HG03175 (cell line): ENCODE results near the gene NUMBL.
A peak's percentile ranks its signal among the peaks of the same experiment; 100 is the strongest.

Experiments used
- ATAC-seq: cut with Tn5 transposase; IDR thresholded peaks from one replicate; pipeline ENCODE4 v1.9.1; 2021; ENCODE audit warnings: mild to moderate bottlenecking, moderate library complexity; ENCODE audit not compliant: unreplicated experiment

Gene NUMBL

DNA sequence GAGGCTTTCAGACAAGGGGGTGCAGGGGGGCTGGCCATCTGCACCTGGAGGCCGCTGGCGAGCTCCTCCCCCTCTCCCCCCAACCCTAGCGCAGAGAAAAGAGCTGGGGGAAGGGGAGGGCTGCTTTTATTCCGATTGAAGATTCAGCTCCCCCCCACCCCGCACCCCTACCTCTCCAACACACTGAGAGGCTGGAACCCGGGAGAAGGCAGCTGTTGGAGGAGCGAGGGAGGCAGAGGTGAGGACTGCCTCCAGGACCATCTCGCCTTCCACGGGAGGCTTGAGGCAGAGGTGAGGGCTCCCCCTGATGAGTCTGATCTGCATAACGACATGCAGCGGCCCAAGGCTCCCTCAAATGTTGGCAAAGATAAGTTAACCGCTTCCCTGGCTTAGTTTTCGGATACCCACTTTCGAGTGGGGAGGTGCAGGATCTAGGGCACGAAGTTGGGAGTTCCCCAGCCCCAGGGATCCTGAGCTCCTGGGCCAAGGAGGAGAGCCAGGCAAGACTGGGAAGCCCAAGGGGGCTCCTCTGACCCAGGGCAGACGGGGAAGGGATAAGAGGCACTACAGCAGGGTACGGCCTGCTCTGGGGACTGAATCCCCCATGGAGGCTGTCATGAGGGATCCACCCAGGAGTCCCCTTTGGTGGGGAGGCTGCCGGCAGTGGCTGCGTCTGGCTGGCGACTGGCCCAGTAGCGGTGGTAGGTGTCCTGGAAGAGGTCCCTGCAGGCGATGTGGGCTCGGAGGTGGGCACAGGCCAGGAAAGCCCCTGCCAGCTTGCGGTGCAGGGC, 1.2 kb upstream of the NUMBL start:
- no peak for ATAC-seq

DNA sequence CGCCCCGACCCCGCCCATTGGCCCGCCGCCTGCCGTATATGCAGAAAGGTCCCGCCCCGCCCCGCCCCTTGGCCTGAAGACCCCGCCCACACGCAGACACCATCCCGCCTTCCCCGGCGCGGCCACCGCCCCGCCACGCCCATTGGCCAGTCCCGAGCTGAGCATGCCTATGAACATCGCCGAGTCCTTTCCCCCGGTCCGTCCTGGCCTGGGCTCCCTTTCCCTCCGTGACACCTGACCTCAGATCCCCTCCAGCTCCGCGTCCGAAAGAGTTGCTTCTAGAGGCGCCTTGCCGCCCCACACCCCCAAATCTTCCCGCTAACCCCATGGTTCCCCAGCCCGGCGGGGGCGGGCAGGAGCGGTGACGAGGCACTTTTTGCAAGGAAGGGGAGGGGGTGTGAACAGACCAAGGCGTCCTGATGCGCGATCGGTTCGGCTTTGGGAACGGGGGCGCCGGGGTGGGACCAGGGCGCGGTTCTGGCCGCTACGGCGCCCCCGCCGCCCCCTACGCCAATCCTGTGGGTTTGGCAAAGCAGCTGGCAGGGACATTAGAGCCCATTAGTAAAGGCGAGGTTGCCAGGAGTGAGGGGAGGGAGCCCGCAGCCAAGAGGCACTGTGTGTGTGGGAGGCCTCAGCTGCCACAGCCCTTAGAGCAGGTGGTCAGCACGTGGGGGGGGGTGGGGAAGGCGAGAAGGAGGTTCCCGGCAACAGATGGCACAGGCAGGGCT, 406 bp upstream of the NUMBL start:
- peak; percentile 52 for ATAC-seq

DNA sequence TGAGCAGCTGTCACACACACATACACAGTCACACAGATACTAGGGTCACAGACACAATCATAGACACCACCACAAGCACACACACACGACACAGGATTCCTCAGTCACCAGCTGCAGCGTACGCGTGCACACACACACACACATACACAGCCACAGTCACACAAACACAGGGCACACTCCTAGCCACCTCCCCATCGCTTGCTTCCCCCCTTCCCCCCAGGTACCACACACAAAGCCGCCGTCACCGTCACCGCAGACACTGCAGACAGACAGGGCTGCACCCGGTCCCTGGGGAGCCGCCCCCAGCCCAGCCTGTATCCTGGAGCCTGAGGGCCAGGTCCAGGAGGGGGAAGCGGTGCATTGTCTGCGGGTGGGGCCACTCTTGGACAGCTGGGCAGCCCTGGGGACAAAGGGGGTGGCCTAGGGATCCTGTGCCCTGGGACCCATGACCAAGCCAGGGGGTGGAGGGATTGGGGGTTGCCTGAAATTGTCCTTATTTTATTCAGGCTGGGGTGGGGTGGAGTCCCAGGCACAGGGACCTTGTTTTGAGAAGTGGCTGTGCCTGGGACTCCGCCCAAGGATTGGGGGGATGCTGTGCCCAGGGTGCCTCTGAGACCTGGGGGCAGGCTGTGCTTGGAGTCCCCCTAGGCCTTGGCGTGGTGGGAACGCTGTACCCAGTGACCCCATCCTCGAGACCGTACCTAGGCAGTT, 957 bp downstream of the NUMBL start:
- no peak for ATAC-seq

DNA sequence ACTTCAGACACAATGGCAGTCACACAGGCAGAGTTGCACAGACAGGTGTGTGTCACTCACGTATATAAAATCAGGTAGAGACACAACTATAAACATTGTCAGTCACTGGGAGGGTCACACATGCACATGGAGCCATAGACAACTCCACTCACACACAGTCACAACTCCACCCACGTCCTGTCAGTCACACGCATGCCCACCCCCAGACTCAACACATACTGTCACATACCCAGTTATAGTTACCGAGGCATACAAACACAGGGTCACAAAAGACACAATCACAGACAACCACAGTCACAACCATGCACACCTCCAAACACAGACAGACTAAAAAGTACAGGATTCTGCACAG, 1.5 kb downstream of the NUMBL start:
- no peak for ATAC-seq

DNA sequence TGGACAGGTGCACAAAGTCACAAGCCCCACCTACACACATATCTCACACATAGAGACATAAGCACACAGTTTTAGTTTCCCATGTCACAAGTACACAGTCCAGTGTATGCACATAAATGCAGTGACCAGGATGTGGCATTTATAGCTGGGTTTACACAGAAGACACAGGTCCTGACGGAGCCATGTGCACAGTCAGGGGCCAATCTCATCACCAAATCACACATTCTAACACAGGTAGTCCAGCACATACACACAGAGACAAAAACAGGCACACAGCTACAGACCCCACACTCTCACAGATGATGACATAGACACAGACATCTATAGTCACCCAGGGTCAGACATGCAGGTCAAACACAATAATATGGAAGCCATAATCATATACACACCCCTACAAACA, 2.1 kb downstream of the NUMBL start:
- ATAC-seq, result no peak

DNA sequence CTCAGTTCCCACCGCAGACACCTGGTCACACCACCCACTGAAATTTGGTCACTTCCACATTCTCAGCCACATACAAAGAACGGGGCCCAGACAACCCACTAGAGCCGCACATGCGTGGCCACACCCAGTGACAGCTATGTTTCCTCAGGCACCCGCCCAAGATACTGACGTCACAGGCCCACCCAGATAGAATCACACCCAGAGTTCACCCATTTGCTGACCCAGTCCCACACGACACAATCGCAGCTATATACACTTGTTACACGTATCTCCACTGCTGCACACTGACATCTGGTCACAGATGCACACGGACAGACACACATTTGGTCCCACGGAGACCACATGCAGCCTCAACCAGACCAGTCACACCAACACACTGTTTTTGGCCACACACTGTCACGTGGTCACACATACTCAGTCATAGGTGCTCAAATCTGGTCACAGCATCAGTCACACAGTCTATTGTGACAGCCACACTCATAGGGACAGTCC, 2.9 kb downstream of the NUMBL start:
- no peak for ATAC-seq

DNA sequence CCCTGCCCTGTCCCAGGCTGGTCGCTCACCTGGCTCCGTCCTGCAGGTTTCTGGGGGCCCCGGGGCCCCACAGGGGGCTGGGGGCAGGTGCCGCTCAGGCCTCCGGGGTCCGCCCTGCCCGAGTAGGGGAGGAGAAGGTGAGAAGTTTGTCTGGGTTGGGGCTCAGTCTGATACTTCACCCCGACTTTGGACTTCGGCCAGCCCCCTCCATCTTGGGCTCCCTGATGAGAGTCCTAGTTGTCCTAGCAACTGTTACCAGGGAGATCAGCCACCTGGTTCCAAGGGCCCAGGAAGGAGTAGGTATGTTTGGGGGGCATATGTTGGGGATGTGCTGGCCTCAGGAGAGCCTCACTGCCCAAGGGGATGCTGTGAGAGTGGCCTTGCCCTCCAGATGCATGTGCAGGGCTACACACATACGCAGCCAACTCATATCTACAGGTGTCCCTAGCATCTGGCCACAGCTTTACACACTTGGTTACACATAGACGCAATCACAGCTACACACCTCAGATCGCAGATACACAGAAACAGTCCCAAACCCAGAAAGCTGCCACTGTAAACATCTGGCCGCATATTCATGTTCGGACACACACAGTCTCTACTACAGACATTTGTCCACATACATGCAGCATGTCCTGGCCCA, 3.4 kb downstream of the NUMBL start:
- ATAC-seq, result no peak

DNA sequence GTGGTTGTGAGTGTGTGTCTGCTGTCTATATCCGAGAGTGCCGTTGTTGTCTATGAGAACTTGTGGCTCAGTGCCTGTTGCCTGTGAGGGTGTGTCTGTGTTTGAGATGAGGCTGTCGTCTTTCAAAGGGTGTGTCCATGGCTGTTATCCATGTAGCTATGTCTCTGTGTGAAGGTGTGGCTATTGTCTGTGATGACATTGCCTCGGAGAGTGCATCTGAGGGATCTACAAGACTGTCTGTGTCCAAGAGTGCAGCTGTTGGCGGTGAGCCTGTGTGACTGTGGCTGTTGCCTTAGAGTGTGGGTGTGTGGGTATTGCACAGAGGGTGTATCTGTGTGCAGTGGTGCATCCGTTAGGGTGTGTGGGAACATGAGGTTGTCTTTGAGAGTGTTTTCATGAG, 4.9 kb downstream of the NUMBL start:
- ATAC-seq, result no peak

DNA sequence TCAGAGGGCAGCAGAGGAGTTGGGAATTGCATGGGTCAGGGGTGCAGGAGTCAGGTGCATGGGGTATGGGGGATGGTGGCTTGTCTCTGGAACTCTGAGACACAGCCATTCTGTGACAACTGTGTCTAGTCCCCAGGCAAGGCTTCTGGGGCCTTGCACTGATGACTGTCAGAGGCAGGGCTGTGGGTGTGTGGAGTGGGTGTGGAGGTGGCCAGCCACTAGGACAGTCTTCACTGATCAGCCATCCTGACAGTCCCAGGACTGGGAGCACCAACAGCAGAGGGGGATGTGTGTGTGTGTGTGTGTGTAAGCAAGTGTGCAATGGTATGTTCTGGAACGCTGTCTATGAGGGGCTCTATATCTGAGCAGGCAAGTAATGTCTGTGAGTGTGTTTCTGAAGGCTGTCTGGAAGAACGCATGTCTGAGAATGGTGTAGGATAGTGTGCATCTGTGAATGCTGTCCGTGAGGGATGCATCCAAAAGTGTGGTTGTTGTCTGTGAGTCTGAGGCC, 5.4 kb downstream of the NUMBL start:
- no peak for ATAC-seq

DNA sequence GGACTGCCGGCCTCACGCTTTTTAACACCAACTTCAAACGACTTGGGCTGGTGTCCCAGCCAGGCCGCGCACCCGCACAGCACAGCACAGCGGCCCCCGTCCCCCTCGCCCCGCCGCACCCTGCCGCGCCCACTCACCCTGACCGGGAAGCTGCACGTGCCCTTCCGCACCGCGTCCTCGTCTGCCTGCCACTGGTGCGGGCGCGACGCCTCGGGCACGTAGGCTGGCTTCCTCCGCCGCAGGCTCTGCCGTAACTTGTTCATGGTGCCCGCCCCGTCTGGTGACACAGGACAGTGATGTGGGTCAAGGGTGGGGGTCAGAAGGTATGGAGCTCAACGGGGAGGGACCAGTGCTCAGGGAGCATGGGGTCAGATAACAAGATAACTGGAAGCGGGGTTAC, 6.2 kb downstream of the NUMBL start:
- ATAC-seq, result no peak

DNA sequence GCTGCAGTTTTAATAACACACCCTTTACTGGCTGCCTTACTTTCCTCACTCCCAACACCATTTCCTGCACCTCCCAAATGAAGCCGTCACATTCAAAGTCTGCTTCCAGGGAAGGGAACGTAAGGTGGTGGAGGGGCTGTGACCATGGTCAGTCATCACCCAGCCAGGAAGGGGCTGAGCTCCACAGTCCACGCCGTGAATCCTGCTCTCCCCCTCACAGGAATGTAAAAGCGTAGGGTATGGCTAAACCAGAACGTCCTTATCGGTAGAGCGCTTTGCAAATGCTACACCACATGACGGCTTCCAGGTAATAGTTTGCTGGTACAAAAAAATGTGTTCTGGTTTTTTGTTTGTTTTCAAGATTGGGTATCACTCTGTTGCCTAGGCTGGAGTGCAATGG, 7.0 kb downstream of the NUMBL start:
- no peak for ATAC-seq

DNA sequence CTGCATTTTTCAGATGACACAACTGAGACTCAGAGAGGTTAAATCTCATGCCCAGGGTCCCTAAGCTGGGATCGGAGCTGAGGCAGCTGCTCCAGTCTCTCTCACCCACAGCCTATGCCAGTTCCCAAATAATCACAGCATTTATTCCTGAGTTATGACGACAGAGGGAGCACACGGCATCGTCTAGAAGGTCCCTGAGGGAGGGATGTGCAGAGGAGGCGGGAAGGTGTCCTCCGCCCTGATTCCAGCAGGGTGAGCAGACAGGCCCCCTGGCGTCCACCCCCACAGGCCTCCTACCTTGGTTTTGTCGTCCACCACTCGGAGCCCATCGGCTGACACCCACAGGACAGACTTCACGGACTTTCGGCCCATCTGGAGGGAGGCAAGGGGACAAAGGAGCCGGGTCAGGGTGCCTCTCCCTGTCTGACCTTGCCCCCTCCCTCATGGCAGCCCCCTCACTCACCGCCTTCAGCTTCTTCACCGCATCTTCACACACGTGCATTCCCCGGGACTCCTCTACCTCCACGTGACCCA, 8.0 kb downstream of the NUMBL start:
- no peak for ATAC-seq

DNA sequence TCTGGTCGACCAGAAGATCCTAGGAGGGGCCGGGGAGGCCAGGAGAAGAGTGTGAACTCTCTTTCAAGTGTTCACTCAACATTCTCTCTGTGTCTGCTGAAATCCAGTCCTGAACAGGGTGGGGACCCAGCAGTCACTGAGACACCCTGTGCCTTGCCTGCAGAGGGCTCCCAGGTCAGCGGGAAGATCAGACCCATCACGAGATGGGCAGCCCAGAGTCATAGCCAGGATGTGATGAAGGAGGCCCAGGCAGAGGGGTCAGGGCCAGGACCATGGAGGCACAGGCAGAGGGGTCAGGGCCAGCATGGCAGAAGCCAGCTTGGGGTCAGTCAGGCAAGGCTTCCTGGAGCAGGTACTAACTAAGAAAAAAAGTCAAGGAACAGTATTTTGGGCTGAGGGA, 9.4 kb downstream of the NUMBL start:
- ATAC-seq, result no peak

DNA sequence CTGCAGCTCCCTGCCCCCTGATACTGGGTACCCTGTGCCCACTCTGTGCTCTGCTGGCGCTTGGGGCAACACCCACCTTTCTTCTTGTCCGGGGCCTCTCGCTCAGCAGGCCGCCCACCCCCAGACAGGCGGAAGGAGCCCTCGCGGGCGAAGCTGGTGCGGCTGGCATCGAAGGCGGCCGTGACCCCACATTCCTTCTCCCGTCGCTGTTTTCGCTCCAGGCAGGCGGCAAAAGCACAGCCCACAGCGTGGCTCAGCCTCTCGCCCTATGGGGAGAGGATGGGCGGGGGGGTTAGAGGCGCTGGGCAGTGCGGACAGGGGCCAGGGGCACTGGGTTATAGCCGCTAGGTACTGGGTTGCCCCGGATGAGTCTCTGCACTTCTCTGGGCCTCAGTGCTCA, 13.3 kb downstream of the NUMBL start:
- ATAC-seq, result no peak

DNA sequence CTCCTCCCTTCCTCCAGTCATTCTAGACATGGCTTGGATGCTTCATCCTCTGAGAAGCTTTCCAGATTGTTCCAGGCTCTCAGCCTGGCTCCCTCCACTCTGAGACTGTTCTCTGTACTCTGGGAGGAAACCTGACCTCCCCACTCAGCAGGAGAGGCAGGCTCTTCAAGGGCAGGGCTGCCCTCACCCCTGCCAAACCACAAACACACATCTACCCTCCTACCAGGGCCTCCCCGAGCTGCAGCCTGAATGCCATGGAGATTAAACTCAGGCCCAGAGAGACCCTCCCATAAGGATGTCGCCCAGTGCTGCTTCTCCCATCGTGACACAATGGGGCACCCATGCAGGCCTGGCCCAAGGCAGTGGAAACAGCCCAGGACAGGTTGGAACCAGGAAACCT, 16.2 kb downstream of the NUMBL start:
- no peak for ATAC-seq

DNA sequence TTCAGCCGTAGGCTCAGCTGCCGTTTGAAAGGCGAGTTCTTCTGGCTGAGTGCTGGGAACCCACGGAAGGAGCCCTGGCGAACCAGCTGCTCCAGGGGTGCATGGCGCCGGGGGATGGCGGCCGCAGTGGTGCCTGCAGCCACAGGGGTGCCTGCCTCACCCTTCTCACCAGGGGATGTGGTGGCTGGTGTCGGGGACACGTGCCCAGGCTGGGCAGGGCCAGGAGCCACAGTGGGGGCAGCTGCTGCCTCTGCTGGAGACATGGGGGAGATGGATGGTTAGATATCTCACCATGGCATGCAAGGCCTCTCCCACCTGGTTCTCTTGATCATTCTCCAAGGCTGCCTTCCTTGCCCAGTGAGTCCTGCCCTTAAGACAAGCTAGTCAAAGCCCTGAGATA, 17.1 kb downstream of the NUMBL start:
- ATAC-seq, result no peak

DNA sequence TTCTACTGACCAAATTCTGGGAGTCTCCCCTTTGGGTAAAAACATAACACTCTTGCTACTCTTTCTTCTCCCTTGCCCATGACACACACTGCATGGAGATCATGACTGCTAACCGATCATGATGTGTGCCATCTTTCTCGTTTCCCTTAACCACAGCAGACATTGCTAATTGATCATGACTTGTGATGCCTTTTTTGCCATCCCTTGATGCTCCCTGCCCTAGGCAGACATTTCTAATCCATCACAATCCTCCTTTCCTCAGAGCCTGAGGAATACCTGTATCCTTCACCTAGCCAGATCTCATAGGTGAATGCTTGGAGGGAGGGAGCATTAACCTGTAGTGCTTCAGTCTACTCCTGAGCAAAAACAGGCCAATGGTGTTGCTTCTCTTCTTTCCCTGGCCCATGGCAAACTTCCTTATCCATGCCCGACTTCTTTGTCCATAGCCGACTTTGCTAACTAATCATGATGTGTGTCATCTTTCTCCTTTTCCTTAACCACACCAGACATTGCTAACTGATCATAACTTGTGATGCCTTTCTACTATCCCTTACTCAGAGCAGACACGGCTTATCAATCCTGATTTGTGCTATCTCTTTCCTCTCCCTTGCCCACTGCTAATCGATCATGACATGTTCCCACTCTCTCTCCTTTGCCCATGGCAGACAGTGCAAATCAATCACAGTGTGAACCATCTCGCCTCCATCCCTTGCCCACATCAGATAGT, 17.7 kb downstream of the NUMBL start:
- no peak for ATAC-seq

DNA sequence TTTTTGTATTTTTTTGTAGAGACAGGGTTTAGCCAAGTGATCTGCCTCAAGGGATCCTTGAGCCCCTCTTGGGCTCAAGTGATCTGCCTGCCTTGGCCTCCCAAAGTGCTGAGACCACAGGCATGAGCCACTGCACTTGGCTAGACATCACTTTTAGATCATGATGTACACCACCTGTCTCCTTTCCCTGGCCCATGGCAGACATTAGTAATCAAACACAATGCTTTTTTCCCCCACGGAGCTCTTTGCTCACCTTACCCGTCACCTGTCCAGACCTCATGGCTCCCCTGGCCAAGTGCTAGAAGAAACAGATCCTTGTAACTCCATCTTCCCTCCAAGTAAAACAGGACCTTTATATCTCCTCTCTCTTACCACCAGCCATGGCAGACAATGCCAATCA, 18.4 kb downstream of the NUMBL start:
- ATAC-seq, result no peak

DNA sequence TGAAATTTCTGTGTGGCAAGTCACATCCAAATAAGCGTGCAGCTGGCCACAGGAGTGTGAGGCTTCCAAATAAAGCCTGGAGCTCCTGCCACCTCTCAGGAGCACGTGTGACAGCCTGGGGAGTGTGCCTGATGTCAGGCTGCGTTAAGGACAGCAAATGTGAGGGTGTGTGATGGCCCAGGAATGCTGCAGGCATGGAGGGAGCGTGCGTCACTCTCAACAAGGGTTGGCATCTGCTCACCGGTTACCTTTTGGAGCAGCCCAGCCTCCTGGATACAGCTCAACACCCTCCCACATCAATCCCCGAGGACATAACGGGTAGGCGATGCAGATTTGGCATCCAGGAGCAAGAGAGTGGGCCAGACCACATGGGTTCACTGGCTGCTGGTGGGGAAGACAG, 19.0 kb downstream of the NUMBL start:
- ATAC-seq, result no peak

DNA sequence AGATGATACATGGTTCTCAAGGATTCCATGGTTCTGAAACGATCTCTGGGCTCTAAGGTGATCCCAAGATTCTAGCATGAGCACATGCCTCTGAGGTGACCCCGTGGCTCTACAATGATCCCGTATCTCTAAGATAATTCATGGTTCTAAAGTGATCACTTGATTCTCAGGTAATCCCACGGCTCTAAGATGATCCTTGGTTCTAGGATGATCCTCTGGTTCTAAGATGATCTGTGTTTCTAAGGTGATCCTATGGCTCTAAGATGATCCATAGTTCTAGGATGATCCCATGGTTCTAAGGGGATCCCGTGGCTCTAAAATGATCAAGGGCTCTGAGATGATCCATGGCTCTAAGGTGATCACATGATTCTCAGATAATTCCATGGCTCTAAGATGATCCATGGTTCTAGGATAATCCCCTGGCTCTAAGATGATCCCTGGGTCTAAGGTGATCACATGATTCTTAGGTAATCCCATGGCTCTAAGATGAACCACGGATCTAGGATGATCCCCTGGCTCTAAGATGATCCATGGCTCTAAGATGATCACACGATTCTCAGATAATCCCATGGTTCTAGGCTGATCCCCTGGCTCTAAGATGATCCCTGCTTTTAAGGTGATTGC, 21.3 kb downstream of the NUMBL start:
- no peak for ATAC-seq
